Fibroblast of upper back skin (primary cell): ENCODE data around the gene RBCK1.

Experiments used
- DNase-seq: peaks from one replicate; pipeline ENCODE4 v3.0.0-alpha.2; 2013

Gene RBCK1

GRCh38 chr20:400128-400453, 8.0 kb upstream of the RBCK1 start:
- no peak for DNase-seq

GRCh38 chr20:400454-401275, 7.4 kb upstream of the RBCK1 start:
- peak; percentile 29 for DNase-seq

DNA sequence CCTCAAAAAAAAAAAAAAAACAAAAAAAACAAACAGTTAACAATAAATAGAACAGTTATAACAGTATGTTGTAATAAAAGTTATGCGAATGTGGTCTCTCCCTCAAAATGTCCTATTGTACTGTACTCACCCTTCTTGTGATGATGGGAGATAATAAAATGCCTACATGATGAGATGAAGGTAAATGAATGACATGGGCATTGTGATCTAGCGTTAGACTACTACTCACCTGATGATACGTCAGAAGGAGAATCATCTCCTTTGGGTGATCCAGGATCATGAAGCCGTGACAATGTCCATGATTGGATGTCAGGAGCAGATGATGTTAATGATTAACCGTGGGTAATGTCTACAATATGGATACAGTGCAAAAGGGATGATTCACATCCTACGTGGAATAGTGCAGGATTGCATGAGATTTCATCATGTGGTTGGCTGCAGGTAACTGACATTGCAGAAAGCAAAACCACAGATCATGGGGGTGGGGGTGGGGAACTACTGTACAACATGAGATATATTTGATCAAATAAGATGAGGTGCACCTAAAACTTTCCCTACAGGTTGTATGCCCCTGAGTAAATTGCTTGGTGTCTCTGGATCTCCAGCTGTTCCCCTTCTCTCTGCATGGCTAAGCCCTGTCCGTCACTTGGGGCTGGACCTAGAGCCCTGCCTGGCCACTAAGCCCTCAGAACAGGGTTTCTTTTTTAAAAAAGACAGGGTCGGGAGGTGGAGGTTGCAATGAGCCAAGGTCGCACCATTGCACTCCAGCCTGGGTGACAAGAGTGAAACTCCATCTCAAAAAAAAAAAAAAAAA, 6.2 kb upstream of the RBCK1 start:
- DNase-seq: peak; percentile 96

- DNase-seq: no peak
Measured at GRCh38 chr20:402496-402885, 5.6 kb upstream of the RBCK1 start.

GRCh38 chr20:402898-403581, 5.1 kb upstream of the RBCK1 start:
- DNase-seq: no peak

DNA sequence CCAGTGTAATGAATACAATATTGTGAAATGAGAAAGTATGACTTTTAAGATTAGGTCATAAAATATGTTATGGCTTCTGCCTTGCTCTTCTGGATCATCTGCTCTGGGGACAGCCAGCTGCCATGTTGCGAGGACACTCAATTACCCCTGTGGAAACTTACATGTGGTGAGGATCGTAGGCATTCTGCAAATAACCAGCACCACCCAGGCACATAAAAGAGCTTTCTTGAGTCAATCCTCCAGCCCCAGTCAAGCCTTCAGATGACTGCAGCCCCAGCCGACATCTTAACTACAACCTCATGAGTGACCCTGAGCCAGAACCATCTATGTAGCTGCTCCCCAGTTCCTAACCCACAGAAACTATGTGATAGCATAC, 4.5 kb upstream of the RBCK1 start:
- DNase-seq: no peak

- no peak for DNase-seq
Measured at GRCh38 chr20:404088-404487, 4.0 kb upstream of the RBCK1 start.

DNA sequence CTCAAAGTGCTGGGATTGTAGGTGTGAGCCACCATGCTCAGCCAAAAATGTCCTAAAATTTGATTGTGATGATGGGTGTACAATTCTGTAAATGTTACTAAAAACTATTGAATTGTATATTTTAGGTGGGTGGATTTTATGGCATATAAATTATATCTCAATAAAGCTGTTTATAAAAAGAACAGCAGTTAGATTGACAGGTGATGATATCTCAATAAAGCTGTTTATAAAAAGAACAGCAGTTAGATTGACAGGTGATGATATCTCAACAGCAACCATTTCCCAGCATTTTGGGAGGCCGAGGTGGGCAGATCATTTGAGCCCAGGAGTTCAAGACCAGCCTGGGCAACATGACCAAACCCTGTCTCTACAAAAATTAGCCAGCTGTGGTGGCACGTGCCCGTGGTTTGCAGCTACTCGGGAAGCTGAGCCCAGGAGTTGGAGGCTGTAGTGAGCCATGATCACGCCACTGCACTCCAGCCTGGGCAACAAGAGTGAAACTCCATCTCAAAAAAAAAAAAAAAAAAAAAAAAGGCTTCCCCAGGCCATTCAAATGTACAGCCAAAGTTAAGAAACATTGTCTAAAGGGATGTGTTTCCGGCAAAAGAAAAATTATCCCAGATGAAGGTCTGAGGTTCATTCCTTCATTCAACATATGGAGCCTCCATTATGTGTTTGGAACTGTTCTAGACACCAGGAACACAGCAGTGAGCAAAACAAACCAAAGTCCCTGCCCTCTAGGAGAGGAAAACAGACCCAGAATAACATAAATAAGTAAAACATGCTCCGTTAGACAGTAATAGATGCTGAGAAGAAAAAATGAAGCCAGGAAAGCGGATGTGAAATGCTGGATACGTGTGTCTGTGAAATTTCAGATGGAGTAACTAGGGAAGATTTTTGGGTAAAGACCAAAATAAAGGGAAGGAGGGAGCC, 1.6 kb upstream of the RBCK1 start:
- DNase-seq: no peak

GRCh38 chr20:407133-407952, 756 bp upstream of the RBCK1 start:
- peak; percentile 75 for DNase-seq

- DNase-seq: no peak
Measured at GRCh38 chr20:408843-409696, 971 bp downstream of the RBCK1 start.

DNA sequence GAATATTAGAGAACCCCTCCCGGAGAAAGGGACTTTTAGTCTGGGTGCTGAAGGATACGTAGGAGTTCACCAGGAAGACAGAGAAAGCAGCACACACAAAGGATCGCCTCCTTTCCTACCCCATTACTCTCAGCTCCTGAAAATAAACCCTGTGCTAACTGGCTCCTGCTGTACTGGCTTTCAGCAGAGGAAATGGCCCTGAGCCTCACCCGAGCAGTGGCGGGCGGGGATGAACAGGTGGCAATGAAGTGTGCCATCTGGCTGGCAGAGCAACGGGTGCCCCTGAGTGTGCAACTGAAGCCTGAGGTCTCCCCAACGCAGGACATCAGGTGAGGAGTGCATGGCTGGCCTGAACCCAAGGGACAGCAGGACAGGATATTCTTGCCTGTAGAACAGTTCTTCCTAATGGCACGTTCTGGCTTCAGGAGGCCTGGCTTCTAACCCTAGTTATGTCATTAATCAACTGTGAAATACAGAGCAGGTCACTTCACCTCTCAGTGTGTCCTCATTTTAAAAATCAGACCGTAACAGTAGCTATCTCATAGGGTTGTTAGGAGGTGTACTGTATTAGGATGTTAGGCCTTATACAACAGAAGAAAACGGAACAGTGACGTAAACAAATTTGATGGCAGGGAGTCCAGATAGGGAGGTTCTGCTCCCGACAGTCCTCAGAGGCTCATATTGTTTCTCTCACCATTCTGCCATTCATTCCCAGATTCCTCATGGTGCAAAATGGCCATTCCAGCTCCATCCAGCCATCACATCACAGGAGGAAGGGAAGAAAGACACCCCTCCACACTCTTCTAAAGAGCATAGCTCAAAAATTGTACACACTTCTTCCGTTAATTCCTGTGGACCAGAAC, 1.8 kb downstream of the RBCK1 start:
- DNase-seq: no peak

GRCh38 chr20:412081-412480, 4.0 kb downstream of the RBCK1 start:
- DNase-seq: no peak

DNA sequence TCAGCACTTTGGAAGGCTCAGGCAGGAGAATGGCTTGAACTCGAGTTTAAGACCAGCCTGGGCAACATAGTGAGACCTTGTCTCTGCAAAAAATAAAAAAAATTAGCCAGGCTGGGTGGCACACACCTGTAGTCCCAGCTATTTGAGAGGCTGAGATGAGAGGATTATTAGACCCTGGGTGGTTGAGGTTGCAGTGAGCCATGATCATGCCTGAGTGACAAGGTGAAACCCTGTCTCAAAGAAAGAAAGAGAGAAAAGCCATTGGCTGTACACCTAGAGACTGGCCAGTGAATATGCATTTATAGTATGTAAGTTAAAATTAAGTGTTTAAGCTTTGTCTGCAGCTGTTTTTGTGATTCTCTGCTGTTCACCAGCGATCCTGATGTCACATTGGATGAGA, 6.1 kb downstream of the RBCK1 start:
- DNase-seq: no peak

GRCh38 chr20:415820-416322, 7.8 kb downstream of the RBCK1 start:
- no peak for DNase-seq

GRCh38 chr20:416950-417800, 9.1 kb downstream of the RBCK1 start:
- DNase-seq: no peak

DNA sequence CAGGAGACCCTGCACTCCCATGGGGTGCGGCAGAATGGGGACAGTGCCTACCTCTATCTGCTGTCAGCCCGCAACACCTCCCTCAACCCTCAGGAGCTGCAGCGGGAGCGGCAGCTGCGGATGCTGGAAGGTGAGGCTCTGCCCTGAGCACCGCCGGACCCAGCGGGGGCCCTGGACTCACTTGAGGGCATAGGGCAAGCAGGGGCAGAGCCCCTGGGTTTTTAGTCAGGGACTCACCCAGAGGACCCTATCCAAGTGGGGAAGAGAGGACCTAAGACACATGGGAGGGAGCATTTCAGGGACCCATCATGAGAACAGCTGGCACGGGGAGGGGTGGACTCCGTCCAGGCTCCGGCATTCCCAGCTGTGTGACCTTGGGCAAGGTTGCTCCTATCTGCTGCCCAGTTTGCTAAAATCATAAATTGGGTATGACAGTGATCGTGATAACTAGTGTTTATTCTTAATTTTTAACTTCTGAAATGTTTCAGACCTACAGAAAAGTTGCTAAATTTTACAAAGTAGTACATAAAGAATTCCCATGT, 9.8 kb downstream of the RBCK1 start:
- no peak for DNase-seq

- no peak for DNase-seq
Measured at GRCh38 chr20:418858-419365, 10.8 kb downstream of the RBCK1 start.

DNA sequence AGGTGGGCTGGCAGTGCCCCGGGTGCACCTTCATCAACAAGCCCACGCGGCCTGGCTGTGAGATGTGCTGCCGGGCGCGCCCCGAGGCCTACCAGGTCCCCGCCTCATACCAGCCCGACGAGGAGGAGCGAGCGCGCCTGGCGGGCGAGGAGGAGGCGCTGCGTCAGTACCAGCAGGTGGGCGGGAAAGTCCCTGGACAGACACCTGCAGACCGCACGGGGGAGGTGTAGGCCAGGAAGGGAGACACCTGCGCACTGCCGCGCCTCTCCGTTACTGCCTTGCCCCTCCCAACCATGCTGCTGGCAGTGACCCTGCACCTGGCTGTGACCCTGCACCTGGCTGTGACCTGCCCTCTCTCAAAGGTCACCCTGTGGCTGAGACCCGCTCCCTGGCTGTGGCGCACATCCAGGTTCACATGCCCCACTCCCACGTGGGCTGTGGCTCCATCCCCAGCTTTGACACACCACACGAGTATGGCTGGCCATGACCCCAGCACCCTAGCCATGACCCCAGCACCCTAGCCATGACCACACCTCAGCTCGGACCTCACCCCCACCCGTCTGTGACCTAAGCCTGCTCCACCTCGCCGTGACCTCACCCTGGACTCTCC, 11.6 kb downstream of the RBCK1 start:
- no peak for DNase-seq
